Natural killer cell treated with Interleukin-12 subunit alpha and Interleukin-12 subunit beta and Interleukin-15 and Interleukin-18, amount 100 ng/mL, for 72 hours (primary cell): ENCODE measurements around the gene TTC8. TPM values are rescaled to one million over a fixed set of nuclear protein-coding genes. Genes with fewer than 3 reads are reported as not detected.
A peak's percentile ranks its signal among the peaks of the same experiment; 100 is the strongest.
"Not testable (repeated sequence)": the region's sequence is repeated elsewhere in the genome, so short reads cannot be mapped to it uniquely, and the experiment has no call there.

Source experiments
- ATAC-seq, 2 donors: fragments of 150-1000 bp; cut with Tn5 transposase in 1 of 2; sonication (Bioruptor Pico), chemical (Tn5 transposase) in 1 of 2; 2 replicates each; pipeline ENCODE4 v1.10.0; 2021
- DNase-seq: peaks from one replicate; pipeline ENCODE4 v3.0.0; 2022; ENCODE audit warnings: low spot score
- H3K27ac Mint-ChIP-seq, 2 donors: 1 replicate in 1 of 2; 2 replicates in 1 of 2; pipeline ENCODE4 v1.8.0; 2022; ENCODE audit warnings: mixed read lengths in 2 of 2, mild to moderate bottlenecking in 1 of 2, moderate library complexity in 1 of 2
- H3K27me3 Mint-ChIP-seq, 2 donors: 1 replicate in 1 of 2; 2 replicates in 1 of 2; pipeline ENCODE4 v1.8.0; 2022; ENCODE audit warnings: mixed read lengths in 2 of 2
- H3K36me3 Mint-ChIP-seq: one replicate; pipeline ENCODE4 v1.8.0; 2022; ENCODE audit warnings: mixed read lengths
- H3K4me1 Mint-ChIP-seq, 2 donors: 1 replicate in 1 of 2; 2 replicates in 1 of 2; pipeline ENCODE4 v1.8.0; 2022; ENCODE audit warnings: low read depth in 2 of 2, mixed read lengths in 2 of 2, mild to moderate bottlenecking in 1 of 2
- H3K4me3 Mint-ChIP-seq: one replicate; pipeline ENCODE4 v1.8.0; 2022; ENCODE audit warnings: mixed read lengths
- H3K9me3 Mint-ChIP-seq: 2 replicates; pipeline ENCODE4 v1.8.0; 2022; ENCODE audit warnings: mixed read lengths
- total RNA-seq, 2 donors: library from RNA; stranded (reverse); gene quantifications; one replicate each; pipeline ENCODE4 v1.2.3, GENCODE V29; 2022

Gene TTC8
- total RNA-seq, 2 donors from 2014 or later, result 1.9 to 4.2 TPM

DNA sequence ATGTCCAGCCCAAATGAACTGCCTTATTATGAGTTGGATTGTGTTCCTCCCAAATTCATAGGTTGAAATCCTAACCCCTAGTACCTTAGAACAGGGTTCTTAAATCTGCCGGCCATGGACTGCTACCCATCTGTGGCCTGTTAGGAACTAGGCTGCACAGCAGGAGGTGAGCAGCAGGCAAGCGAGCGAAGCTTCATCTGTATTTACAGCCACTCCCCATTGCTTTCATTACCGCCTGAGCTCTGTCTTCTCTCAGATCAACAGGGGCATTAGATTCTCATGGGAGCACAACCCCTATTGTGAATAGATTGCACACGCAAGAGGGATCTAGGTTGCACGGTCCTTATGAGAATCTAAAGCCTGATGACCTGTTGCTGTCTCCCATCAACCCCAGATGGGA, 21.9 kb upstream of the TTC8 start:
- Mint-ChIP-seq H3K27ac (no peak overlapping the region), H3K9me3 (no peaks in the 10 kb centered on the region), H3K4me3 (no peak overlapping the region), H3K36me3 (no peaks in the 10 kb centered on the region), H3K27me3 (peaks cover 30 to 37% of the 10 kb centered on the region in 2 donors), H3K4me1 (no peaks in the 10 kb centered on the region)
- no peak for ATAC-seq
- DNase-seq, result no peak

DNA sequence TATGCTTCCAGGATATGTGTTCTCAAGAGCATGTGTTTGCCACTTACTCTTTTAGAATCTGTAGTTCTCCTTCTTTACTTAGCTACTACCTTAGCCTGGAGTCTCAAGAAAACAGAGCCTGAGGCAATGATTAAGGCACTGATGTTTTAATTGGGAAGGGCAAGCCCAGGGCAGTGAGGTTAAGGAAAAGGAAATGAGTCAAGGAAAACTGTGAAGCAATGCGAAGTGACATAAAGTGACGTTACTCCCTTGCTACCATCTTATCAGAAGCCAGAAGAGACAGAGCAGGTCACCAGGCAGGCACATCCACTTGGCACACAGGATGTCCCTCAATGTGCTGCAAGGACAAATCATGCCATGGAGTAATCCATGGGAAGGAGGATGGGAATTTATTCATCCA, 20.4 kb upstream of the TTC8 start:
- Mint-ChIP-seq H3K9me3 (no peaks in the 10 kb centered on the region), H3K4me1 (no peaks in the 10 kb centered on the region), H3K36me3 (no peaks in the 10 kb centered on the region), H3K27ac (no peak overlapping the region), H3K27me3 (peaks cover 30 to 38% of the 10 kb centered on the region in 2 donors), H3K4me3 (no peak overlapping the region)
- no peak for DNase-seq
- ATAC-seq, result no peak

DNA sequence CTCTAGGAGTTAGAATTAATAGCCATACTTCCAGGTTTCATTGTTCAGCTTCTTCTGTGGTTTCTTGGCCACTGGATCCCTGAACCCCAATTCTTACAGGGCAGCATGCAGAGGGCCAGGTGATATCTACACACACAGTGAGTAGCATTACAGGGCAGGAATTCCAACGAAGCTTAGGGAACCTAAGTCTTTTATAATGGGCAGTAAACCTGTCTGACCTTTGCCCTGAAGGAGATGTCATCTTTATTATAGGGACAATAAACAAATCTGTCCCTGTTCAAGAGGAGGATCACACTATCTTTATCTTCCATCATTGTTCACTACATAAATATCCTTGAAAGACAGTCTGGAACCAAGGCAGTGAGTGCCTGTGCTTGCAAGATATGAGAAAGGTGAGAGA, 20.0 kb upstream of the TTC8 start:
- Mint-ChIP-seq H3K9me3 (no peaks in the 10 kb centered on the region), H3K27me3 (peaks cover 30 to 38% of the 10 kb centered on the region in 2 donors), H3K4me3 (no peak overlapping the region), H3K4me1 (no peaks in the 10 kb centered on the region), H3K27ac (no peak overlapping the region), H3K36me3 (no peaks in the 10 kb centered on the region)
- ATAC-seq (no peak), DNase-seq (no peak)

DNA sequence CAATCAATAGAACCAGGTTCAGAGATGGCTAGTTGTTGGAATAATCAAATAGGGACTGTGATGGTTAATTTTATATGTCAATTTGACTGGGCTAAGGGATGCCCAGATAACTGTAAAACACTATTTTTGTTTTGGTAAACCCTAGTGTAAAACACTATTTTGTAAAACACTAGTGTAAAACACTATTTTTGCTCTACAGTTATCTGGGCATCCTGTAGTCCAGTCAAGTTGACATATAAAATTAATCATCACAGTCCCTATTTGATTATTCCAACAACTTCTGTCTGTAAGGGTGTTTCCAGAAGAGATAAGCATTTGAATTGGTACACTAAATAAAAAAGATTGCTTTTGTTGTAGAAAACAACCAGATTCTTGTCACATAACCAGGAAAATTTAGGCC, 16.1 kb upstream of the TTC8 start:
- peaks cover 35 to 39% of the 10 kb centered on the region in 2 donors for H3K27me3 Mint-ChIP-seq
- H3K27ac Mint-ChIP-seq, result no peak overlapping the region
- ATAC-seq, result no peak
- no peaks in the 10 kb centered on the region for H3K36me3 Mint-ChIP-seq
- H3K4me3 Mint-ChIP-seq, result no peak overlapping the region
- no peak for DNase-seq
- no peaks in the 10 kb centered on the region for H3K9me3 Mint-ChIP-seq
- H3K4me1 Mint-ChIP-seq, result no peaks in the 10 kb centered on the region

DNA sequence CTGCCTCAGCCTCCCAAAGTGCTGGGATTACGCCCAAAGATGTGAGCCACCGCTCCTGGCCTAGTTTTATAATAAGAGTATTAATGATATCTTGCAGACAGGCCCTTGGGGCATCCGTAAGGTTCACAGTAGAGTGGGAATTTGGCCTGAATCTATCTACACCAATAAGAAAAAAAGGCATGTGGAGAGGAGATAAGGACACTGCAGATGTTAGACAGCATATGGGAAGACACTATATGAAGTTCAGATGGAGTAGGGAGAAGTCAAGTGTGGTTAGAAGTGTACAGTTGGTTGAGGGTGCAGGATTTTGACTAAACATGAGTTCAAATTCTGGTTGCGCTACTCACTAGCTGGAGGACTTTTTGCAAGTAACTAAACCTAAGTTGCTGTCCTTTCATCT, 8.5 kb upstream of the TTC8 start:
- no peaks in the 10 kb centered on the region for H3K9me3 Mint-ChIP-seq
- DNase-seq (no peak), ATAC-seq (no peak)
- no peaks in the 10 kb centered on the region for H3K36me3 Mint-ChIP-seq
- H3K4me1 Mint-ChIP-seq, result no peaks in the 10 kb centered on the region
- no peak overlapping the region for H3K4me3 Mint-ChIP-seq
- no peak overlapping the region for H3K27ac Mint-ChIP-seq
- peaks cover 40 to 61% of the 10 kb centered on the region in 2 donors for H3K27me3 Mint-ChIP-seq

DNA sequence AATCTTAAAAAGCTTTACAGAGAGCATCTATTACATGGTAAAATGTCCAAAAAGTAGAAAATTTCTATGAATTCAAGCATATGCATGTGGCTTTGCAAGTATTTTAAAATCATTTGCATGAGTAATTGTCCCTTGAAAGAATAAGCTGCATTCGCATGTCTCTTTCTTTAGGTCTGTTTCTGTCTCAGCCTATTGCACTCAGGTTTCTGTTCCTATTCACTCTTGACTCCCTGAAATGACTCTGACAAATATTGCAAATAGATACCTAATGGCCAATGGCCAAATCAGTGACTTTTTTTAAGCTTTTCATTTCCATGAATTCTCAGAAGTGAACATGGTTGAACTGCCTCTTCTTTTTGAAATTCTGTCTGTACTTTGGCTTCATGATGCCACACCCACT, 6.4 kb upstream of the TTC8 start:
- Mint-ChIP-seq H3K9me3 (no peaks in the 10 kb centered on the region), H3K4me1 (no peaks in the 10 kb centered on the region), H3K27ac (no peak overlapping the region), H3K27me3 (peaks cover 29 to 46% of the 10 kb centered on the region in 2 donors), H3K4me3 (no peak overlapping the region), H3K36me3 (no peaks in the 10 kb centered on the region)
- DNase-seq (no peak), ATAC-seq (no peak)

DNA sequence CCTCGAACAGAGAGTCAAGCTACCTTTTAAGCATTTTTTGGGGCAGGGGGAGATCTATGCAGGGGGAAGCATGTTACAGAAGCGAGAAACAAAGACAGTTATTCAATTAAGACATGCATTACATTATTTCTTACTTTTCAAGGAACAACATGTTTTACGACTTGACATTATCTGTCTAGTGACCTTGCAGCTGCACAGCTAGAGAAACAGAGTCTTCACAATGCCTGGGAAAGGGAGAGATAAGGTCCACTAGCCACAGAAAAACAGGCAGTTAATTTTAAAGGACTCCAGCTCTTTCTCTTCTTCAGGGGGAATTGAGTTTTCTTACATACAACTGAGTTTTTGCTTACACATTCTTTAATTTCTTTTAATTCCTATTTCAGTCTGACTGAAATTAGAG, 4.8 kb upstream of the TTC8 start:
- not testable (repeated sequence) for ATAC-seq, H3K4me1 Mint-ChIP-seq, H3K27ac Mint-ChIP-seq, H3K9me3 Mint-ChIP-seq, DNase-seq, H3K36me3 Mint-ChIP-seq, H3K4me3 Mint-ChIP-seq
- H3K27me3 Mint-ChIP-seq, result peaks cover 32 to 39% of the 10 kb centered on the region in 2 donors

DNA sequence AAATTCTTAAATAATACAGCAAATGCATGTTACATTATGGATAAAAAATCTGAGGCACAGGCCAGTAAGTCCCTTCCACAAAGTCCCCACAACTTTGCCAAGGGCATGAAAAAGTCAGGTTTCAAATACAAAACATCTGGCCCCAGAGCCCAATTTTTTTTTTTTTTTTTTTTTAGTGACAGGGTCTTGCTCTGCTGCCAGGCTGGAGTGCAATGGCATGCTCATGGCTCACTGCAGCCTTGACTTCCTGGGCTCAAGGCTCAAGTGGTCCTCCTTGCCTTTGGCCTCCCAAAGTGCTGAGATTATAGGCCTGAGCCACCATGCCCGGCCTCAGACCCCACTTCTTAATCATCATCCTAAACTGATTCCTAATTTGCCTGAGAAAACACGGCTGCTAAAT, 3.1 kb upstream of the TTC8 start:
- DNase-seq (no peak), ATAC-seq (no peak)
- Mint-ChIP-seq H3K4me3 (no peak overlapping the region), H3K9me3 (no peaks in the 10 kb centered on the region), H3K36me3 (no peaks in the 10 kb centered on the region), H3K4me1 (peaks cover 9 to 13% of the 10 kb centered on the region in 2 donors), H3K27ac (no peak overlapping the region), H3K27me3 (peaks cover 28 to 31% of the 10 kb centered on the region in 2 donors)

DNA sequence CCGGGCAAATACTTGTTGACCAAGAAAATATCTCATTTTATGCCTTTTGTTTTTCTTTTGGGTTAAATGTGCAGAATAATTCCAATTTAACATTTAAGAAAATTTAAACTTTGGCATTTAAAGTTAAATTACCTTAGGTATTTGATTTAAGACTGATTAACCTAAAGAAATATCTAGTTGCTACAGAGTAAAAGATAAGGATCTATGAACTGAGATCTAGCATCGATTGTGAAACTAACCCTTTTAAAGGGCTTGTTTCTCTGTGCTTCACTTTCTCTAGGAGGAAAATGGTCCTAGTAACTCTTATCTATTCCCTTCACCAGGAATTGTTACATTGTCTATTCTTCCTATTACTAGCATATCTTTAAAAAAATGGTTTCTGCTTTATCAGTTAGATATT, 2.6 kb upstream of the TTC8 start:
- Mint-ChIP-seq H3K4me1 (peaks cover 9 to 13% of the 10 kb centered on the region in 2 donors), H3K4me3 (no peak overlapping the region), H3K27ac (no peak overlapping the region), H3K27me3 (peaks cover 28 to 31% of the 10 kb centered on the region in 2 donors), H3K36me3 (no peaks in the 10 kb centered on the region), H3K9me3 (no peaks in the 10 kb centered on the region)
- ATAC-seq (no peak), DNase-seq (no peak)

DNA sequence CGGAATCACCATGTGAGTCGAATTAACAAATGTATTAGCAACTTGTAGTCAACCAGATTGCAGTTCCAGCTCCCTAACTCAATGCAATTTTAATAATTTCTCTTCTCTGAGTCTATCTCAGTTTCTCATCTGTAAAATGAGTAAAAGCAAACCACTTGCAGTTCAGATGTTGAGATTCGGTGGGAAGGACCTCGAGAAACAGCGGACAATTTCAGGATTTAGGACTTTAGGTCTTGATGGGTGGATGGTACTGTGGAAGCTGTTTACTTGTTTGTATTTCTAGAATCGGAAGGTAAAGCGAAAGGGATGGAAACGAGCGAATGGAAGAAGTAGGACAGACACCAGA, 510 bp upstream of the TTC8 start:
- ATAC-seq (no peak), DNase-seq (no peak)
- Mint-ChIP-seq H3K4me3 (peak overlapping the region; percentile 80), H3K27ac (peak overlapping the region; percentile 87 to 92), H3K9me3 (no peaks in the 10 kb centered on the region), H3K27me3 (peaks cover 16 to 19% of the 10 kb centered on the region in 2 donors), H3K4me1 (peaks cover 9 to 13% of the 10 kb centered on the region in 2 donors), H3K36me3 (no peaks in the 10 kb centered on the region)

DNA sequence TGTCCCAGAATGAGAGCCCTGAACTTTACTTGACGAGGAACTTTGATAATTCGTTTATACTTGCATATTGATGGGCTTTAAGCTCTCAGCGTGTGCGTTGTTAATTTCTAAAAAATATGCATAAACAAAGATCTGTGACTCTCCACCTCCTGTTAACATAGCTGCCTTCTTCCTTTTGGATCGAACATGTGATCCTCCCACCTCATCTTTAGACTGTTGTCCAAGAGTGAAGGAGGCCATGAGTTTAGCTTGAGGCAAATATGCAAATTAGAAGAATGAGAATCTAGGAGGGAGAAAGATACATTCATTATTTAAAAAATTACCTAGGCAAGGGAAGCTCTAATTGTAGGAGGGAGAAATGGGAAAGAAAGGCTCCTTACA, 617 bp downstream of the TTC8 start:
- DNase-seq (no peak), ATAC-seq (no peak)
- peaks cover 9 to 13% of the 10 kb centered on the region in 2 donors for H3K4me1 Mint-ChIP-seq
- peak overlapping the region; percentile 87 to 92 for H3K27ac Mint-ChIP-seq
- H3K36me3 Mint-ChIP-seq, result no peaks in the 10 kb centered on the region
- H3K27me3 Mint-ChIP-seq, result peaks cover 7 to 11% of the 10 kb centered on the region in 2 donors
- peak overlapping the region; percentile 78 for H3K4me3 Mint-ChIP-seq
- H3K9me3 Mint-ChIP-seq, result no peaks in the 10 kb centered on the region

DNA sequence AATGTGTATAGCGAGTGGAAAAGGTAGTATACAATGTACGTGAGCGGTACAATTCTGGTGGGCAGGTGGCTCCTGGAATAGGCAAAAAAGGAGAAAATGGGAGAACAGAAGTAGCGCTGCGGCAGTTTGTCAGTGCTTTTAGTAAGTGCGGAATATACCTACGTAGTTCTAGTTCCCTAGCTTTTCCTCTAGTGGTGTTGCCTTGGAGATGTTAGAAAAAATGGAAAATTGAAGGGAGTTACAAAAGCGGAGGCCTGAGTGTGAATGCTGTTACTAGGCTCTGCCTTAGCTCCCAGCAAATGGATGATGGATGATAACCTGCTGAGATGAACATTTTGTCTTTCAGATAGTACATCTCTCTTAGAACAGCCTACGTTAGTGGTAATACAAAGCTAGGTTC, 1.1 kb downstream of the TTC8 start:
- H3K9me3 Mint-ChIP-seq, result no peaks in the 10 kb centered on the region
- H3K4me1 Mint-ChIP-seq, result peaks cover 9 to 13% of the 10 kb centered on the region in 2 donors
- peak overlapping the region in 1 of 2 donors; percentile 87 for H3K27ac Mint-ChIP-seq
- no peak for DNase-seq
- peak overlapping the region; percentile 78 for H3K4me3 Mint-ChIP-seq
- no peak for ATAC-seq
- peaks cover 3 to 11% of the 10 kb centered on the region in 2 donors for H3K27me3 Mint-ChIP-seq
- H3K36me3 Mint-ChIP-seq, result no peaks in the 10 kb centered on the region

DNA sequence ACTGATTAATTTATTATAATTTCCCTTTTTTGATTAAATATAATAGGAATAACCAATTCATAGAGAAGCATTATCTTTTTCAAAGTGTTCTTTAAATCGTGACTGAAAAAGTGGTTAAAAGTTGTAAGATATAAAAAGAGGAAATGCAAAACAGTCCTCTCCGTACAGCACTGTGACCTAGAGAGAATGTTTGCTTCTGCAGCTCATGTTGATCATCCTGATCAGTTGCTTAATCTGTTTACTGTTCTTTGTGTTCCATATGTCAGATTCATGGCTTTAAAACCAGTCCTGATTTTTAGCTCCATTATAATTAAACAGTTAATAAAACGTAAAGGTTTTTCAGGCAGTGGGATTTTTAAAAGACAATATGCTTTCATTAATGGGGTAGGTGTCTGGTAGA, 4.7 kb downstream of the TTC8 start:
- H3K36me3 Mint-ChIP-seq, result no peaks in the 10 kb centered on the region
- ATAC-seq, result no peak
- H3K27me3 Mint-ChIP-seq, result peaks cover 7 to 16% of the 10 kb centered on the region in 2 donors
- H3K4me3 Mint-ChIP-seq, result no peak overlapping the region
- H3K27ac Mint-ChIP-seq, result no peak overlapping the region
- H3K4me1 Mint-ChIP-seq, result peaks cover 5 to 9% of the 10 kb centered on the region in 2 donors
- DNase-seq, result no peak
- no peaks in the 10 kb centered on the region for H3K9me3 Mint-ChIP-seq

DNA sequence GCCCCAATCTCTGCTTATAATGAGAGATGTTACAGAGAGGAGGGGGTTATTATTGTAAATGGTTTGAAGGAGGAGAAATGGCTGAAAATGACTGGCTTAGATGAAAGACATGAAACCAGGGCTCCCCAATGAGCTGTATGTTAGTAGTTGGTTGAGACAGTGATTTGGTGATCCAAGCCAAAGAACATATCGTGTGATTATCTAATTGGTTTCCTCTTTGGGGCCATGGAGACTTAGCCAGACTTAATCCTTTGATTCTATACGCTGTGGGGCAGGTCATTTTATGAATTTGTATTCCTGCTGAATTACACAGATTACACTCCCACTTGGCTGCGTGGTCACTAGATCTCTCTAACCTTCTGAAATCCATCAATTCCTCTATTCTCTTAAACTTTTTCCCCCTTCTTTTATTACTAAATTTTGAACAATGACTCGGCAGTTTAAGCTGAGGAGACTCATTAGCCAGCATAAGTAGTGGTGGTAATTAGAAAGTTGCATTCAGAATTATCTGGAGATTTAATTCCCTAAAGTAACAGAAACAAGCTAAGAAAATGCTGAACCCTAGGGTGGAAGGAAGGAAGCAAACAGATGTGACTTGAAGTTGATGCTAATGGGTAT, 5.3 kb downstream of the TTC8 start:
- Mint-ChIP-seq H3K36me3 (no peaks in the 10 kb centered on the region), H3K4me3 (no peak overlapping the region), H3K27me3 (peaks cover 8 to 16% of the 10 kb centered on the region in 2 donors), H3K9me3 (no peaks in the 10 kb centered on the region), H3K27ac (no peak overlapping the region), H3K4me1 (peaks cover 5 to 7% of the 10 kb centered on the region in 2 donors)
- DNase-seq (no peak), ATAC-seq (no peak)

DNA sequence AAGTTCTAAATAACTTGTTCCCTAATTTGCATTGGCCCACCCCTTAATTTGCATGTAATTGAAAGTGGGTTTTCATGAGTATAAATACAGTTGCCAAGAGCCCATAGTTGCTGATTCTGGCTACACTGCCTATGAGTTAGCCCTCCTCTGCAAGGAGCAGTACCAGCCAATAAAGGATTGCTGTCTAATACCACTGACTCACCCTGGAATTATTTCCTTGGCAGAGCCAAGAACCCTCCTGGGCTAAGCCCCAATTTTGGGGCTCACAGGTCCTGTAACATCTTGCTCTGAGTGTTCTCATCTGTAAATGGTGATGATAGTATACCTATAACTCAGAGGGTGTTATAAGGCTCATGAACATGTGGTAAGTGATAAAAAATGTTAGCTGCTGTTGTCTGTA, 6.8 kb downstream of the TTC8 start:
- Mint-ChIP-seq H3K4me3 (no peak overlapping the region), H3K9me3 (no peaks in the 10 kb centered on the region), H3K27ac (no peak overlapping the region), H3K4me1 (no peaks in the 10 kb centered on the region), H3K36me3 (no peaks in the 10 kb centered on the region), H3K27me3 (peaks cover 8 to 16% of the 10 kb centered on the region in 2 donors)
- ATAC-seq (no peak), DNase-seq (no peak)
